Sciatic nerve (tissue), 2 donors: ENCODE data around the gene SIVA1. TPM values are rescaled to one million over a fixed set of nuclear protein-coding genes. Genes with fewer than 3 reads are reported as not detected.
A peak's percentile ranks its signal among the peaks of the same experiment; 100 is the strongest.
"Not testable (repeated sequence)": the region's sequence is repeated elsewhere in the genome, so short reads cannot be mapped to it uniquely, and the experiment has no call there.

ENCODE experiments used
- ATAC-seq: fragments of 200-7000 bp; cut with Tn5 transposase; one replicate; pipeline ENCODE4 v1.9.1; 2020; ENCODE audit warnings: mild to moderate bottlenecking, moderate library complexity
- DNase-seq: peaks from one replicate; pipeline ENCODE4 v3.0.0-alpha.2; 2020; ENCODE audit warnings: low spot score
- intact Hi-C: fragments of 100-400 bp; cut with DNase I; formaldehyde crosslinking; loops from one replicate; pipeline ENCODE4 v1.14.2; 2022
- total RNA-seq: library from RNA; stranded (reverse); fragmentation: NEBNext Ultra II Directional; extraction: Animal tissue kit (Norgen Biotek cat#: 25700); gene quantifications from one replicate; pipeline ENCODE4 v1.2.1, GENCODE V29; 2021
- donor health status: DM: no; HTN: no; CAD: no.
- donor health status: DM: no; HTN: no; CAD: no.

The SIVA1 gene
- total RNA-seq, 1 donor from 2014 or later: 56.6 TPM

- DNase-seq (no peak), ATAC-seq (no peak)
- intact Hi-C loops: no loop called here
Observed at GRCh38 chr14:104717646-104718045, 35.3 kb upstream of the SIVA1 start.

GRCh38 chr14:104718147-104718546 lies 34.8 kb upstream of the SIVA1 start:
- ATAC-seq: no peak
- DNase-seq: no peak
- intact Hi-C loops: no loop called here

- intact Hi-C loops: no loop called here
- ATAC-seq: no peak
- no peak for DNase-seq
Observed at GRCh38 chr14:104718871-104719270, 34.1 kb upstream of the SIVA1 start.

GRCh38 chr14:104719343-104719742 lies 33.6 kb upstream of the SIVA1 start:
- DNase-seq (no peak), ATAC-seq (no peak)
- intact Hi-C loops: no loop called here

GRCh38 chr14:104721505-104722431 lies 31.2 kb upstream of the SIVA1 start:
- intact Hi-C loops: no loop called here
- ATAC-seq: no peak
- no peak for DNase-seq

DNA sequence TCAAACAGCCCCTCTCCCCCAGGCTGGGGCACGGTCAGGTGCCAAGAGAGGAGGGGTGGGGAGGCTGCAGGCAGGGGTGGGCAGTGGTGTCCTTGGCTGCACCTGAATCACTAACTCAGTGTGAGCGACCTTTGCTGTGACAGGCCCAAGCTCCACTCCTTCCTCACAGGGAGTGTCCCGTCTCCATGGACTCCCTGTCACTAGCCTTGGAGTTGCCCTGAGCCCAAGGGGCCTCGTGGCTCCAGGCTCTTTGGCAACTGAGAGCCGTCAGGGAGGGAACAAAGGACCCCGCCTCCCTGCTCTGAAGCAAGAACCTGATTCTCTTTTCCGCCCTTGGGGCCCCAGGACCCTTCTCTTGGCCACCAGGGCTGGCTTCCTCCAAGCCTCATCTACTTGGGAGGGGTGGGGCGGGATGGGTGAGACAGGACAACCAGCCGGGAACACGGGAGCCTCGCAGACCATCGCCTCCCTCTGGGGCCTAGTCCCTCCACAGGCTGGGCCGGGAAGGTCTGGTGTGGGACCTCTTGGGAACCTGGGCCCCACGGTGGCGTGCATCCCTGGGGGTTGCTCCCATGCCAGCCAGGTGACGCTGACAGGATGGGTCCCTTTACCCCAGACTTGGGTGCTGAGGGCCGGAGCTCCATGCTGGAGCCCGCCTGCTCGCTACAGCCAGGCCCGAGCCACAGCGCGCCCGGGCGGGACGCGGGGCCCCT lies 29.9 kb upstream of the SIVA1 start:
- ATAC-seq (no peak), DNase-seq (no peak)
- intact Hi-C loops: no loop called here

GRCh38 chr14:104723651-104724406 lies 29.1 kb upstream of the SIVA1 start, which contains the start of gene ADSS1:
Gene ADSS1, plus strand, starts transcription at chr14:104724229. Its CDS starts 42 bp downstream, at chr14:104724271.
- ATAC-seq: peak; percentile 62
- intact Hi-C loops: no loop called here
- peak; percentile 86 for DNase-seq

GRCh38 chr14:104724407-104724980 lies 28.5 kb upstream of the SIVA1 start:
- DNase-seq: peak; percentile 78
- ATAC-seq: peak; percentile 9
- intact Hi-C loops: no loop called here

- no peak for DNase-seq
- intact Hi-C loops: no loop called here
Observed at GRCh38 chr14:104724981-104725771, 27.8 kb upstream of the SIVA1 start.

GRCh38 chr14:104725772-104726548 lies 27.0 kb upstream of the SIVA1 start:
- DNase-seq (no peak), ATAC-seq (no peak)
- intact Hi-C loops: no loop called here

More at GRCh38 chr14:104724981-104725771, 27.8 kb upstream of the SIVA1 start:
- peak; percentile 54 for ATAC-seq

GRCh38 chr14:104726600-104727451 lies 26.1 kb upstream of the SIVA1 start:
- DNase-seq: no peak
- intact Hi-C loops: no loop called here
- no peak for ATAC-seq

GRCh38 chr14:104728631-104729030 lies 24.3 kb upstream of the SIVA1 start:
- intact Hi-C loops: no loop called here
- no peak for DNase-seq
- no peak for ATAC-seq

GRCh38 chr14:104729176-104729834 lies 23.6 kb upstream of the SIVA1 start:
- DNase-seq, intact Hi-C loops, ATAC-seq: not testable (repeated sequence)

DNA sequence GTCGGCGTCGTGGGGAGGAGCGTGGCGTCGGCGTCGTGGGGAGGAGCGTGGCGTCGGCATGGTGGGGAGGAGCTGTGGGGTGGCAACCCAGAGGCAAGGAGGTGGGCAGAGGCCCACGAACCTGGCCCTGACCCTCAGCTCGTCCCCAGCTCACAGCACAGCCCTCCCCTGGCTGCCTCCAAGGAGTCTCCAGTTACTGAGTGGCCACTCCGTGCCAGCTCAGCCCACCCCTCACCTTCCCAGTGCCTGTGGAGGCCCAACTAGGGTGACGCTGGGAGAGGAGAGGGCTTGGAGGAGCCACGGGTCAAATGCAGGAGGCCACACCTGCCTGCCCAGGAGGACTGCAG lies 23.1 kb upstream of the SIVA1 start:
- intact Hi-C loops: no loop called here
- DNase-seq: no peak
- ATAC-seq: no peak

GRCh38 chr14:104730487-104730886 lies 22.5 kb upstream of the SIVA1 start:
- no peak for ATAC-seq

More at GRCh38 chr14:104730487-104730886, 22.5 kb upstream of the SIVA1 start:
- DNase-seq: no peak
- intact Hi-C loops: no loop called here
